ENCODE data around the gene MLC1.

The MLC1 gene

GRCh38 chr22:50012211-50013181 lies 72.7 kb downstream of the MLC1 start, which contains the start of gene IL17REL:
TSS of gene IL17REL (minus strand) at chr22:50012765. CDS start at chr22:50012646, 119 bp downstream.
- no peak within 1 kb of the TSS for H3K4me3 ChIP-seq (IDR thresholded peaks at IDR 0.05; ENCODE audit: insufficient read depth, low read depth, low read length)
- no peaks in the 10 kb centered on the region for H3K36me3 ChIP-seq (ENCODE audit: insufficient read depth)
- H3K27ac ChIP-seq = no peak within 1 kb of the TSS
- no peak within 1 kb of the TSS for H2AFZ ChIP-seq (ENCODE audit: low read depth)
- no peaks in the 10 kb centered on the region for H3K4me1 ChIP-seq (ENCODE audit: low read depth, poor library complexity, severe bottlenecking)
- H3K27me3 ChIP-seq (ENCODE audit: insufficient read depth, low read depth) = no peaks in the 10 kb centered on the region
- no peak within 1 kb of the TSS for H3K9ac ChIP-seq
- H3K4me2 ChIP-seq = no peak within 1 kb of the TSS
- H4K20me1 ChIP-seq (ENCODE audit: insufficient read depth) = no peaks in the 10 kb centered on the region
- TF ChIP-seq, protein P1, sequence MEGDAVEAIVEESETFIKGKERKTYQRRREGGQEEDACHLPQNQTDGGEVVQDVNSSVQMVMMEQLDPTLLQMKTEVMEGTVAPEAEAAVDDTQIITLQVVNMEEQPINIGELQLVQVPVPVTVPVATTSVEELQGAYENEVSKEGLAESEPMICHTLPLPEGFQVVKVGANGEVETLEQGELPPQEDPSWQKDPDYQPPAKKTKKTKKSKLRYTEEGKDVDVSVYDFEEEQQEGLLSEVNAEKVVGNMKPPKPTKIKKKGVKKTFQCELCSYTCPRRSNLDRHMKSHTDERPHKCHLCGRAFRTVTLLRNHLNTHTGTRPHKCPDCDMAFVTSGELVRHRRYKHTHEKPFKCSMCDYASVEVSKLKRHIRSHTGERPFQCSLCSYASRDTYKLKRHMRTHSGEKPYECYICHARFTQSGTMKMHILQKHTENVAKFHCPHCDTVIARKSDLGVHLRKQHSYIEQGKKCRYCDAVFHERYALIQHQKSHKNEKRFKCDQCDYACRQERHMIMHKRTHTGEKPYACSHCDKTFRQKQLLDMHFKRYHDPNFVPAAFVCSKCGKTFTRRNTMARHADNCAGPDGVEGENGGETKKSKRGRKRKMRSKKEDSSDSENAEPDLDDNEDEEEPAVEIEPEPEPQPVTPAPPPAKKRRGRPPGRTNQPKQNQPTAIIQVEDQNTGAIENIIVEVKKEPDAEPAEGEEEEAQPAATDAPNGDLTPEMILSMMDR (conservative IDR thresholded peaks at IDR 0.05; ENCODE audit: low read depth, low read length) = no peak
- no peaks in the 10 kb centered on the region for H3K79me2 ChIP-seq (ENCODE audit: insufficient read depth, low read depth)

GRCh38 chr22:50011447-50012210 lies 73.6 kb downstream of the MLC1 start:
- Histone ChIP-seq H3K79me2 (ENCODE audit: insufficient read depth, low read depth) (no peaks in the 10 kb centered on the region), H2AFZ (ENCODE audit: low read depth) (no peak overlapping the region), H3K27me3 (ENCODE audit: insufficient read depth, low read depth) (no peaks in the 10 kb centered on the region), H4K20me1 (ENCODE audit: insufficient read depth) (no peaks in the 10 kb centered on the region), H3K27ac (no peak overlapping the region), H3K4me2 (no peak overlapping the region), H3K4me3 (IDR thresholded peaks at IDR 0.05; ENCODE audit: insufficient read depth, low read depth, low read length) (no peak overlapping the region), H3K9ac (no peak overlapping the region), H3K4me1 (ENCODE audit: low read depth, poor library complexity, severe bottlenecking) (no peaks in the 10 kb centered on the region), H3K36me3 (ENCODE audit: insufficient read depth) (no peaks in the 10 kb centered on the region)
- TF ChIP-seq, protein P1 (conservative IDR thresholded peaks at IDR 0.05; ENCODE audit: low read depth, low read length) = no peak

GRCh38 chr22:50010676-50011446 lies 74.4 kb downstream of the MLC1 start:
- H3K27ac ChIP-seq = no peak overlapping the region
- H3K4me3 ChIP-seq (IDR thresholded peaks at IDR 0.05; ENCODE audit: insufficient read depth, low read depth, low read length) = no peak overlapping the region
- no peaks in the 10 kb centered on the region for H3K79me2 ChIP-seq (ENCODE audit: insufficient read depth, low read depth)
- H3K36me3 ChIP-seq (ENCODE audit: insufficient read depth) = no peaks in the 10 kb centered on the region
- H3K9ac ChIP-seq = no peak overlapping the region
- H4K20me1 ChIP-seq (ENCODE audit: insufficient read depth) = no peaks in the 10 kb centered on the region
- H2AFZ ChIP-seq (ENCODE audit: low read depth) = no peak overlapping the region
- TF ChIP-seq, protein P1 (conservative IDR thresholded peaks at IDR 0.05; ENCODE audit: low read depth, low read length) = no peak
- no peaks in the 10 kb centered on the region for H3K27me3 ChIP-seq (ENCODE audit: insufficient read depth, low read depth)
- no peak overlapping the region for H3K4me2 ChIP-seq
- no peaks in the 10 kb centered on the region for H3K4me1 ChIP-seq (ENCODE audit: low read depth, poor library complexity, severe bottlenecking)
